Globus pallidus (tissue), 1 donor: ENCODE results near the gene SOX6.

Experiments
- DNase-seq: peaks from one replicate; pipeline ENCODE4 v3.0.0-alpha.2; 2015; ENCODE audit warnings: low spot score

The SOX6 gene

GRCh38 chr11:15958910-15959309, 397.4 kb downstream of the SOX6 start:
- DNase-seq = no peak

GRCh38 chr11:15957234-15957633, 399.1 kb downstream of the SOX6 start:
- DNase-seq = no peak

GRCh38 chr11:15956302-15956701, 400.0 kb downstream of the SOX6 start:
- no peak for DNase-seq

- DNase-seq = no peak
Measured at GRCh38 chr11:15955595-15955994, 400.8 kb downstream of the SOX6 start.

- DNase-seq = no peak
Measured at GRCh38 chr11:15947681-15948648, 408.4 kb downstream of the SOX6 start.

- no peak for DNase-seq
Measured at GRCh38 chr11:15945726-15946125, 410.6 kb downstream of the SOX6 start.

- no peak for DNase-seq
Measured at GRCh38 chr11:15944460-15944859, 411.9 kb downstream of the SOX6 start.

GRCh38 chr11:15943418-15944197, 412.7 kb downstream of the SOX6 start:
- no peak for DNase-seq

GRCh38 chr11:15942936-15943335, 413.4 kb downstream of the SOX6 start:
- DNase-seq = no peak

- DNase-seq = no peak
Measured at GRCh38 chr11:15942126-15942525, 414.2 kb downstream of the SOX6 start.

GRCh38 chr11:15941206-15941770, 415.1 kb downstream of the SOX6 start:
- DNase-seq = no peak

- DNase-seq = no peak
Measured at GRCh38 chr11:15940462-15941205, 415.7 kb downstream of the SOX6 start.

- no peak for DNase-seq
Measured at GRCh38 chr11:15938983-15939382, 417.4 kb downstream of the SOX6 start.

GRCh38 chr11:15938121-15938611, 418.2 kb downstream of the SOX6 start:
- no peak for DNase-seq

- no peak for DNase-seq
Measured at GRCh38 chr11:15937601-15938120, 418.7 kb downstream of the SOX6 start.

- no peak for DNase-seq
Measured at GRCh38 chr11:15936011-15936410, 420.3 kb downstream of the SOX6 start.

GRCh38 chr11:15935373-15935772, 421.0 kb downstream of the SOX6 start:
- DNase-seq = no peak

GRCh38 chr11:15933886-15934625, 422.3 kb downstream of the SOX6 start:
- no peak for DNase-seq

- no peak for DNase-seq
Measured at GRCh38 chr11:15932417-15932816, 423.9 kb downstream of the SOX6 start.

- no peak for DNase-seq
Measured at GRCh38 chr11:15931497-15931896, 424.8 kb downstream of the SOX6 start.
